PC-9 (cell line): ENCODE data around the gene CYLD. TPM values are rescaled to one million over a fixed set of nuclear protein-coding genes. Genes with fewer than 3 reads are reported as not detected.

Experiments used
- BruUV-seq: library from RNA; stranded (reverse); fragments of 400-500 nt; replicated peaks from 2 replicates; lab custom pipeline; 2021; lab: Mats Ljungman, UMichigan
- CTCF ChIA-PET: fragments of 300-600 bp; sonication (Branson Sonifier 250); formaldehyde crosslinking; loops from one replicate; lab custom pipeline; 2022; ENCODE audit warnings: antibody characterized with exemption; lab: Charles Lee
- POLR2A ChIA-PET: fragments of 300-600 bp; sonication (Branson Sonifier 250); formaldehyde crosslinking; loops from one replicate; lab custom pipeline; 2022; ENCODE audit warnings: antibody characterized with exemption; ENCODE audit not compliant: unreplicated experiment; lab: Charles Lee
- DNase-seq, 2 experiments: peaks; one replicate each; pipeline versions ENCODE4 v3.0.0 to v3.0.0-alpha.2; 2015 to 2022; ENCODE audit warnings: mixed read lengths in 1 of 2
- H2AFZ ChIP-seq: fragments of 200-600 bp; sonication (generic); 2 replicates; pipeline ENCODE4 v1.8.1; 2017; ENCODE audit warnings: antibody characterized with exemption
- H3F3A ChIP-seq: fragments of 200-600 bp; sonication (generic); 2 replicates; pipeline ENCODE4 v1.8.1; 2017; ENCODE audit warnings: antibody characterized with exemption, mild to moderate bottlenecking, low read depth; ENCODE audit not compliant: insufficient read depth
- H3K27ac ChIP-seq: fragments of 200-600 bp; sonication (generic); 2 replicates; pipeline ENCODE4 v1.6.1; 2016; ENCODE audit warnings: mixed run types
- H3K27me3 ChIP-seq: fragments of 200-600 bp; sonication (generic); 2 replicates; pipeline ENCODE4 v1.6.1; 2016; ENCODE audit warnings: low read depth, mixed run types; ENCODE audit not compliant: insufficient read depth
- H3K36me3 ChIP-seq: fragments of 200-600 bp; sonication (generic); 2 replicates; pipeline ENCODE4 v1.6.1; 2016; ENCODE audit warnings: low read depth, mixed run types
- H3K4me1 ChIP-seq: fragments of 200-600 bp; sonication (generic); replicated peaks from 2 replicates; pipeline ENCODE4 v1.6.1; 2016; ENCODE audit warnings: mixed run types; ENCODE audit not compliant: insufficient read depth
- H3K4me2 ChIP-seq: fragments of 200-600 bp; sonication (generic); 2 replicates; pipeline ENCODE4 v1.6.1; 2017; ENCODE audit warnings: mixed run types
- H3K4me3 ChIP-seq: fragments of 200-600 bp; sonication (generic); 2 replicates; pipeline ENCODE4 v1.6.1; 2016; ENCODE audit warnings: mixed run types
- H3K79me2 ChIP-seq: fragments of 200-600 bp; sonication (generic); 2 replicates; pipeline ENCODE4 v1.6.1; 2017; ENCODE audit warnings: low read depth, mixed run types
- H3K9me2 ChIP-seq: fragments of 200-600 bp; sonication (generic); 2 replicates; pipeline ENCODE4 v1.8.1; 2017; ENCODE audit warnings: mild to moderate bottlenecking; ENCODE audit not compliant: insufficient read depth
- H3K9me3 ChIP-seq: fragments of 200-600 bp; sonication (generic); 2 replicates; pipeline ENCODE4 v1.8.1; 2016; ENCODE audit warnings: low read depth; ENCODE audit not compliant: insufficient read depth
- H4K20me1 ChIP-seq: fragments of 200-600 bp; sonication (generic); 2 replicates; pipeline ENCODE4 v1.8.1; 2017; ENCODE audit not compliant: insufficient read depth
- EZH2 ChIP-seq: fragments of 200-600 bp; sonication (generic); IDR thresholded peaks from 2 replicates; pipeline ENCODE4 v1.8.0; 2017; ENCODE audit warnings: antibody characterized with exemption, low read depth
- intact Hi-C: fragments of 100-400 bp; cut with micrococcal nuclease; formaldehyde crosslinking; loops from one replicate; pipeline ENCODE4 v1.10.0; 2022; ENCODE audit not compliant: unreplicated experiment
- total RNA-seq: library from RNA; stranded (reverse); gene quantifications from 2 replicates; pipeline ENCODE4 v1.2.3, GENCODE V29; 2021
- TF ChIP-seq, protein P1 (sequence below): fragments of 200-600 bp; sonication (generic); conservative IDR thresholded peaks from 2 replicates; pipeline ENCODE4 v1.6.1; 2017; ENCODE audit warnings: mixed run types, antibody characterized with exemption, mild to moderate bottlenecking, moderate library complexity

Gene CYLD
- total RNA-seq, 1 experiment from 2014 or later = 19.0 TPM

DNA sequence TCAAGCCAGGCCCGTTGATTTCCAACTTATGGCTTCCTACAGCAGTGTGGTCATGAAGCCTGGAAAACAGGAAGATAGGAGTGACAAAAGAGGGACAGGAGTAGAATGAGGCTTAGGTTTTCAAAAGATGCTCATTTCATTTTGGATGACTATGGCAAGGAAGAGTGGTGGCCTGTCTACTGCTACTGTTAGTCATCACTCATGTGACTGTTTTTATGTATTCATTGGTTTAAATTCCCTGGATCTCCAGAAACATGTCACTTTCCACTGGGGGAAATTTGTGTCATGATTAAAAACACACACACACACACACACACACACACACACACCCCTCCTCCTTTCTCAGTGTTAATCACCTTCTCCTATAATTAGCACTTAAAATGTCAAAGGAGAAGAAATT is 1.1 kb upstream of the CYLD start:
- no peak for DNase-seq
- H3K4me2 ChIP-seq = peak overlapping the region; percentile 89
- no peaks in the 10 kb centered on the region; the same call in 1 of the 2 replicates for H3K9me2 ChIP-seq
- no peaks in the 10 kb centered on the region for H3K36me3 ChIP-seq
- H3K9me3 ChIP-seq = no peaks in the 10 kb centered on the region
- no peaks in the 10 kb centered on the region; the same call in 1 of the 2 replicates for H3K27me3 ChIP-seq
- peaks cover 34% of the 10 kb centered on the region for H3K4me1 ChIP-seq
- peak overlapping the region; percentile 29; the same call in 1 of the 2 replicates for H3K27ac ChIP-seq
- TF ChIP-seq, protein P1, sequence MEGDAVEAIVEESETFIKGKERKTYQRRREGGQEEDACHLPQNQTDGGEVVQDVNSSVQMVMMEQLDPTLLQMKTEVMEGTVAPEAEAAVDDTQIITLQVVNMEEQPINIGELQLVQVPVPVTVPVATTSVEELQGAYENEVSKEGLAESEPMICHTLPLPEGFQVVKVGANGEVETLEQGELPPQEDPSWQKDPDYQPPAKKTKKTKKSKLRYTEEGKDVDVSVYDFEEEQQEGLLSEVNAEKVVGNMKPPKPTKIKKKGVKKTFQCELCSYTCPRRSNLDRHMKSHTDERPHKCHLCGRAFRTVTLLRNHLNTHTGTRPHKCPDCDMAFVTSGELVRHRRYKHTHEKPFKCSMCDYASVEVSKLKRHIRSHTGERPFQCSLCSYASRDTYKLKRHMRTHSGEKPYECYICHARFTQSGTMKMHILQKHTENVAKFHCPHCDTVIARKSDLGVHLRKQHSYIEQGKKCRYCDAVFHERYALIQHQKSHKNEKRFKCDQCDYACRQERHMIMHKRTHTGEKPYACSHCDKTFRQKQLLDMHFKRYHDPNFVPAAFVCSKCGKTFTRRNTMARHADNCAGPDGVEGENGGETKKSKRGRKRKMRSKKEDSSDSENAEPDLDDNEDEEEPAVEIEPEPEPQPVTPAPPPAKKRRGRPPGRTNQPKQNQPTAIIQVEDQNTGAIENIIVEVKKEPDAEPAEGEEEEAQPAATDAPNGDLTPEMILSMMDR = no peak
- TF ChIP-seq EZH2 = no peak
- H2AFZ ChIP-seq = no peak overlapping the region
- no peaks in the 10 kb centered on the region for H3K79me2 ChIP-seq
- peak overlapping the region; percentile 52; the same call in 1 of the 2 replicates for H3K4me3 ChIP-seq
- ChIA-PET POLR2A (interaction anchor here (0.6 kb wide), 1 partner anchor 66 kb away, joined by 7 read pairs; no protein-coding TSS in a partner anchor), CTCF (no interaction called here)
- H3F3A ChIP-seq = peaks cover 24% of the 10 kb centered on the region
- intact Hi-C loops = loop anchor here (1.0 to 10.0 kb wide), 2 partner anchors 21 to 196 kb away; partner anchors contain the start of gene NKD1
- BruUV-seq = no TSS peak
- no peaks in the 10 kb centered on the region for H4K20me1 ChIP-seq

- intact Hi-C loops = loop anchor here (1.0 to 10.0 kb wide), 2 partner anchors 22 to 197 kb away; partner anchors contain the start of gene NKD1
- peak overlapping the region; percentile 52; the same call in 1 of the 2 replicates for H3K4me3 ChIP-seq
- H3K4me1 ChIP-seq = peaks cover 34% of the 10 kb centered on the region
- no peaks in the 10 kb centered on the region; the same call in 1 of the 2 replicates for H3K9me2 ChIP-seq
- CTCF ChIA-PET = interaction anchor here (0.7 kb wide), 1 partner anchor 65 kb away, joined by 4 read pairs; no protein-coding TSS in a partner anchor
- H3K79me2 ChIP-seq = no peaks in the 10 kb centered on the region
- no TSS peak for BruUV-seq
- H2AFZ ChIP-seq = peak overlapping the region; percentile 84
- H3K27ac ChIP-seq = peak overlapping the region; percentile 29; the same call in 1 of the 2 replicates
- peak overlapping the region; percentile 89 for H3K4me2 ChIP-seq
- DNase-seq = no peak
- TF ChIP-seq, protein P1 = no peak
- no peak for TF ChIP-seq EZH2
- peaks cover 24% of the 10 kb centered on the region for H3F3A ChIP-seq
- no peaks in the 10 kb centered on the region for H3K9me3 ChIP-seq
- POLR2A ChIA-PET = interaction anchor here (0.6 to 0.8 kb wide), 6 partner anchors 22 to 589 kb away, joined by 3 to 9 read pairs (median 4); no protein-coding TSS in a partner anchor
- H3K27me3 ChIP-seq = no peaks in the 10 kb centered on the region; the same call in 1 of the 2 replicates
- H3K36me3 ChIP-seq = no peaks in the 10 kb centered on the region
- no peaks in the 10 kb centered on the region for H4K20me1 ChIP-seq
Observed at GRCh38 chr16:50741225-50741780, 583 bp upstream of the CYLD start.

- Histone ChIP-seq H3K4me1 (peaks cover 34% of the 10 kb centered on the region), H3K4me3 (peak overlapping the region; percentile 89), H3K27me3 (no peaks in the 10 kb centered on the region; the same call in 1 of the 2 replicates), H3K9me3 (no peaks in the 10 kb centered on the region), H2AFZ (peak overlapping the region; percentile 95), H3K27ac (no peak overlapping the region), H3F3A (peaks cover 24% of the 10 kb centered on the region), H3K36me3 (no peaks in the 10 kb centered on the region), H4K20me1 (no peaks in the 10 kb centered on the region), H3K4me2 (peak overlapping the region; percentile 92), H3K79me2 (no peaks in the 10 kb centered on the region), H3K9me2 (no peaks in the 10 kb centered on the region; the same call in 1 of the 2 replicates)
- CTCF ChIA-PET = no interaction called here
- POLR2A ChIA-PET = no interaction called here
- no peak for DNase-seq
- no TSS peak for BruUV-seq
- intact Hi-C loops = loop anchor here (10.0 kb wide), 1 partner anchor 198 kb away; the partner anchor contains the start of gene NKD1
- TF ChIP-seq, protein P1 = no peak
- TF ChIP-seq EZH2 = no peak
Observed at GRCh38 chr16:50742576-50743200, 802 bp downstream of the CYLD start.
